Activated naive CD8-positive, alpha-beta T cell treated with anti-CD3 and anti-CD28 coated beads, Interleukin-2, amount 50 U/mL, for 24 hours (primary cell): ENCODE measurements around the gene STPG2.
"Not testable (repeated sequence)": the region's sequence is repeated elsewhere in the genome, so short reads cannot be mapped to it uniquely, and the experiment has no call there.

Experiments
- ATAC-seq: fragments of 150-1000 bp; cut with Tn5 transposase; one replicate; pipeline ENCODE4 v1.10.0; 2021
- DNase-seq: peaks from one replicate; pipeline ENCODE4 v3.0.0; 2021
- H3K27ac Mint-ChIP-seq: one replicate; pipeline ENCODE4 v1.8.0; 2021; ENCODE audit warnings: mild to moderate bottlenecking, mixed read lengths
- H3K27me3 Mint-ChIP-seq: one replicate; pipeline ENCODE4 v1.8.0; 2021; ENCODE audit warnings: mixed read lengths
- H3K36me3 Mint-ChIP-seq: one replicate; pipeline ENCODE4 v1.8.0; 2021; ENCODE audit warnings: low read depth, mixed read lengths
- H3K4me1 Mint-ChIP-seq: one replicate; pipeline ENCODE4 v1.8.0; 2021; ENCODE audit warnings: mixed read lengths
- H3K4me3 Mint-ChIP-seq: one replicate; pipeline ENCODE4 v1.8.0; 2021; ENCODE audit warnings: mild to moderate bottlenecking, moderate library complexity, mixed read lengths
- H3K9me3 Mint-ChIP-seq: one replicate; pipeline ENCODE4 v1.8.0; 2021; ENCODE audit warnings: mixed read lengths

The STPG2 gene

GRCh38 chr4:97942951-97943350 is 200.3 kb downstream of the STPG2 start:
- no peaks in the 10 kb centered on the region for H3K4me1 Mint-ChIP-seq
- ATAC-seq (no peak), DNase-seq (no peak)
- no peaks in the 10 kb centered on the region for H3K27me3 Mint-ChIP-seq
- H3K4me3 Mint-ChIP-seq: no peak overlapping the region
- H3K9me3 Mint-ChIP-seq: peaks cover 31% of the 10 kb centered on the region
- H3K27ac Mint-ChIP-seq: no peak overlapping the region
- no peaks in the 10 kb centered on the region for H3K36me3 Mint-ChIP-seq

- Mint-ChIP-seq H3K27me3 (no peaks in the 10 kb centered on the region), H3K4me1 (no peaks in the 10 kb centered on the region), H3K4me3 (no peak overlapping the region), H3K9me3 (peaks cover 36% of the 10 kb centered on the region), H3K36me3 (no peaks in the 10 kb centered on the region), H3K27ac (no peak overlapping the region)
- no peak for ATAC-seq
- DNase-seq: no peak
Observed at GRCh38 chr4:97942137-97942536, 201.1 kb downstream of the STPG2 start.

- no peaks in the 10 kb centered on the region for H3K4me1 Mint-ChIP-seq
Observed at GRCh38 chr4:97938141-97938540, 205.1 kb downstream of the STPG2 start.

GRCh38 chr4:97924341-97924958 is 218.8 kb downstream of the STPG2 start:
- no peak for DNase-seq
- Mint-ChIP-seq H3K36me3 (no peaks in the 10 kb centered on the region), H3K27ac (no peak overlapping the region)

More at GRCh38 chr4:97938141-97938540, 205.1 kb downstream of the STPG2 start:
- Mint-ChIP-seq H3K27me3 (no peaks in the 10 kb centered on the region), H3K27ac (no peak overlapping the region), H3K4me3 (no peak overlapping the region), H3K9me3 (peaks cover 50% of the 10 kb centered on the region), H3K36me3 (no peaks in the 10 kb centered on the region)
- ATAC-seq (no peak), DNase-seq (no peak)

GRCh38 chr4:97923096-97923495 is 220.2 kb downstream of the STPG2 start:
- DNase-seq: no peak
- no peaks in the 10 kb centered on the region for H3K9me3 Mint-ChIP-seq
- ATAC-seq: no peak
- no peak overlapping the region for H3K4me3 Mint-ChIP-seq
- H3K27ac Mint-ChIP-seq: no peak overlapping the region
- no peaks in the 10 kb centered on the region for H3K36me3 Mint-ChIP-seq
- no peaks in the 10 kb centered on the region for H3K27me3 Mint-ChIP-seq
- no peaks in the 10 kb centered on the region for H3K4me1 Mint-ChIP-seq

More at GRCh38 chr4:97924341-97924958, 218.8 kb downstream of the STPG2 start:
- peaks cover 4% of the 10 kb centered on the region for H3K9me3 Mint-ChIP-seq
- no peak overlapping the region for H3K4me3 Mint-ChIP-seq
- no peaks in the 10 kb centered on the region for H3K4me1 Mint-ChIP-seq
- H3K27me3 Mint-ChIP-seq: no peaks in the 10 kb centered on the region
- ATAC-seq: no peak

- H3K27me3 Mint-ChIP-seq: no peaks in the 10 kb centered on the region
- H3K4me3 Mint-ChIP-seq: no peak overlapping the region
- no peaks in the 10 kb centered on the region for H3K36me3 Mint-ChIP-seq
- no peaks in the 10 kb centered on the region for H3K4me1 Mint-ChIP-seq
- no peak overlapping the region for H3K27ac Mint-ChIP-seq
- ATAC-seq (no peak), DNase-seq (no peak)
- H3K9me3 Mint-ChIP-seq: peaks cover 17% of the 10 kb centered on the region
Observed at GRCh38 chr4:97917115-97917514, 226.2 kb downstream of the STPG2 start.

GRCh38 chr4:97912156-97912555 is 231.1 kb downstream of the STPG2 start:
- no peak for DNase-seq
- H3K9me3 Mint-ChIP-seq: peaks cover 26% of the 10 kb centered on the region
- no peak overlapping the region for H3K27ac Mint-ChIP-seq
- no peak for ATAC-seq
- no peaks in the 10 kb centered on the region for H3K4me1 Mint-ChIP-seq
- H3K4me3 Mint-ChIP-seq: no peak overlapping the region
- H3K27me3 Mint-ChIP-seq: no peaks in the 10 kb centered on the region
- no peaks in the 10 kb centered on the region for H3K36me3 Mint-ChIP-seq

- no peaks in the 10 kb centered on the region for H3K4me1 Mint-ChIP-seq
- DNase-seq (no peak), ATAC-seq (no peak)
- peaks cover 22% of the 10 kb centered on the region for H3K9me3 Mint-ChIP-seq
- H3K27me3 Mint-ChIP-seq: no peaks in the 10 kb centered on the region
- no peaks in the 10 kb centered on the region for H3K36me3 Mint-ChIP-seq
- no peak overlapping the region for H3K4me3 Mint-ChIP-seq
- H3K27ac Mint-ChIP-seq: no peak overlapping the region
Observed at GRCh38 chr4:97911236-97911906, 231.9 kb downstream of the STPG2 start.

- Mint-ChIP-seq H3K9me3 (peaks cover 15% of the 10 kb centered on the region), H3K4me3 (no peak overlapping the region), H3K27ac (no peak overlapping the region), H3K36me3 (no peaks in the 10 kb centered on the region), H3K4me1 (no peaks in the 10 kb centered on the region), H3K27me3 (no peaks in the 10 kb centered on the region)
- DNase-seq (no peak), ATAC-seq (no peak)
Observed at GRCh38 chr4:97910005-97910404, 233.3 kb downstream of the STPG2 start.

GRCh38 chr4:97903436-97904189 is 239.7 kb downstream of the STPG2 start:
- H3K4me1 Mint-ChIP-seq, H3K36me3 Mint-ChIP-seq, H3K9me3 Mint-ChIP-seq, H3K27me3 Mint-ChIP-seq, H3K27ac Mint-ChIP-seq, DNase-seq, ATAC-seq, H3K4me3 Mint-ChIP-seq: not testable (repeated sequence)

GRCh38 chr4:97900229-97900628 is 243.0 kb downstream of the STPG2 start:
- DNase-seq: no peak
- H3K27me3 Mint-ChIP-seq: no peaks in the 10 kb centered on the region
- no peaks in the 10 kb centered on the region for H3K4me1 Mint-ChIP-seq

GRCh38 chr4:97892592-97893266 is 250.5 kb downstream of the STPG2 start:
- no peaks in the 10 kb centered on the region for H3K36me3 Mint-ChIP-seq
- no peak overlapping the region for H3K4me3 Mint-ChIP-seq
- ATAC-seq: no peak
- H3K27ac Mint-ChIP-seq: no peak overlapping the region
- H3K27me3 Mint-ChIP-seq: no peaks in the 10 kb centered on the region
- no peaks in the 10 kb centered on the region for H3K9me3 Mint-ChIP-seq
- H3K4me1 Mint-ChIP-seq: no peaks in the 10 kb centered on the region
- no peak for DNase-seq

More at GRCh38 chr4:97900229-97900628, 243.0 kb downstream of the STPG2 start:
- Mint-ChIP-seq H3K36me3 (no peaks in the 10 kb centered on the region), H3K9me3 (no peaks in the 10 kb centered on the region), H3K4me3 (no peak overlapping the region), H3K27ac (no peak overlapping the region)
- no peak for ATAC-seq

- Mint-ChIP-seq H3K27ac (no peak overlapping the region), H3K27me3 (no peaks in the 10 kb centered on the region), H3K36me3 (no peaks in the 10 kb centered on the region), H3K9me3 (peaks cover 16% of the 10 kb centered on the region), H3K4me3 (no peak overlapping the region), H3K4me1 (no peaks in the 10 kb centered on the region)
- DNase-seq (no peak), ATAC-seq (no peak)
Observed at GRCh38 chr4:97879942-97880341, 263.3 kb downstream of the STPG2 start.

- no peaks in the 10 kb centered on the region for H3K36me3 Mint-ChIP-seq
- ATAC-seq (no peak), DNase-seq (no peak)
- H3K9me3 Mint-ChIP-seq: peaks cover 5% of the 10 kb centered on the region
- H3K27ac Mint-ChIP-seq: no peak overlapping the region
- H3K4me3 Mint-ChIP-seq: no peak overlapping the region
- no peaks in the 10 kb centered on the region for H3K4me1 Mint-ChIP-seq
- H3K27me3 Mint-ChIP-seq: no peaks in the 10 kb centered on the region
Observed at GRCh38 chr4:97868097-97868496, 275.2 kb downstream of the STPG2 start.
